ENCODE results near the gene EPHA6. TPM values are rescaled to one million over a fixed set of nuclear protein-coding genes. Genes with fewer than 3 reads are reported as not detected.

The EPHA6 gene
- 1 to 10 TPM in 3 of 4 donors, under 1 TPM in 1; 0.60 to 3.8 (median 3.0) TPM for total RNA-seq

- peak within 1 kb of the TSS; percentile 68 to 87 (median 72) for H3K27ac ChIP-seq
- in situ Hi-C loops (cut with MboI; ENCODE audit: low pct_ligation_motif_present in 1 of 4, low pct_unique_long_range_greater_than_20kb in 1 of 4, low sequenced_read_pairs in 3 of 4): no loop called here
- H3K27me3 ChIP-seq: peaks cover 60% of the 10 kb centered on the region
- H3K36me3 ChIP-seq: no peaks in the 10 kb centered on the region
- 6% methylated on average over 55 of the region's 83 CpGs; no CpG with 5 or more reads in 1 of the 2 donors for WGBS, 2 donors (ENCODE audit: low coverage in 1 of 2)
- intact Hi-C loops (cut with DNase I; ENCODE audit: low total_unique reads): no loop called here
- TF ChIP-seq EP300 (IDR thresholded peaks at IDR 0.05; ENCODE audit: low read depth): no peak
- no peak for TF ChIP-seq POLR2AphosphoS5 (IDR thresholded peaks at IDR 0.05)
- TF ChIP-seq CTCF (IDR thresholded peaks at IDR 0.05): peak in 2 of 5 experiments; percentile 10 to 18
- TF ChIP-seq POLR2A (IDR thresholded peaks at IDR 0.05): no peak
- peaks cover 0 to 26% (median 10%) of the 10 kb centered on the region in 4 donors for H3K4me1 ChIP-seq
- H3K4me3 ChIP-seq: peak within 1 kb of the TSS; percentile 10 to 57 (median 42)
- peak; percentile 26 for DNase-seq
- H3K9me3 ChIP-seq: no peaks in the 10 kb centered on the region
Observed at GRCh38 chr3:96813820-96814650, at the start of gene EPHA6. Gene EPHA6 (plus strand): TSS chr3:96814594.

- 93 to 96% methylated on average over 13 to 43 of the region's 43 CpGs for WGBS, 2 donors (ENCODE audit: low coverage in 1 of 2)
- Histone ChIP-seq H3K4me1 (no peaks in the 10 kb centered on the region), H3K9me3 (peaks cover 0 to 3% of the 10 kb centered on the region in 2 donors), H3K4me3 (no peak overlapping the region), H3K27ac (no peak overlapping the region), H3K36me3 (no peaks in the 10 kb centered on the region), H3K27me3 (no peaks in the 10 kb centered on the region)
- in situ Hi-C loops (cut with MboI; ENCODE audit: low pct_ligation_motif_present in 1 of 4, low pct_unique_long_range_greater_than_20kb in 1 of 4, low sequenced_read_pairs in 3 of 4) (no loop called here), intact Hi-C loops (cut with DNase I; ENCODE audit: low total_unique reads) (no loop called here)
- no peak for DNase-seq
- TF ChIP-seq EP300 (IDR thresholded peaks at IDR 0.05; ENCODE audit: low read depth) (no peak), POLR2A (IDR thresholded peaks at IDR 0.05) (no peak), POLR2AphosphoS5 (IDR thresholded peaks at IDR 0.05) (no peak), CTCF (IDR thresholded peaks at IDR 0.05) (no peak)
Observed at GRCh38 chr3:96776818-96777217, 37.6 kb upstream of the EPHA6 start.

GRCh38 chr3:96779810-96780209, 34.6 kb upstream of the EPHA6 start:
- intact Hi-C loops (cut with DNase I; ENCODE audit: low total_unique reads) (no loop called here), in situ Hi-C loops (cut with MboI; ENCODE audit: low pct_ligation_motif_present in 1 of 4, low pct_unique_long_range_greater_than_20kb in 1 of 4, low sequenced_read_pairs in 3 of 4) (no loop called here)
- TF ChIP-seq POLR2A (IDR thresholded peaks at IDR 0.05): no peak
- no peak for TF ChIP-seq EP300 (IDR thresholded peaks at IDR 0.05; ENCODE audit: low read depth)
- TF ChIP-seq CTCF (IDR thresholded peaks at IDR 0.05): no peak
- TF ChIP-seq POLR2AphosphoS5 (IDR thresholded peaks at IDR 0.05): no peak
- Histone ChIP-seq H3K27ac (no peak overlapping the region), H3K9me3 (no peaks in the 10 kb centered on the region), H3K4me3 (no peak overlapping the region), H3K27me3 (no peaks in the 10 kb centered on the region), H3K36me3 (no peaks in the 10 kb centered on the region), H3K4me1 (no peaks in the 10 kb centered on the region)
- DNase-seq: no peak
- WGBS, 2 donors (ENCODE audit: low coverage in 1 of 2): 87% methylated on average over 6 of the region's 6 CpGs; no CpG with 5 or more reads in 1 of the 2 donors

GRCh38 chr3:96796101-96796500, 18.3 kb upstream of the EPHA6 start:
- no peaks in the 10 kb centered on the region for H3K27me3 ChIP-seq
- no peaks in the 10 kb centered on the region for H3K9me3 ChIP-seq
- DNase-seq: no peak
- H3K36me3 ChIP-seq: no peaks in the 10 kb centered on the region
- no peak overlapping the region for H3K4me3 ChIP-seq
- TF ChIP-seq POLR2A (IDR thresholded peaks at IDR 0.05) (no peak), EP300 (IDR thresholded peaks at IDR 0.05; ENCODE audit: low read depth) (no peak), CTCF (IDR thresholded peaks at IDR 0.05) (no peak), POLR2AphosphoS5 (IDR thresholded peaks at IDR 0.05) (no peak)
- in situ Hi-C loops (cut with MboI; ENCODE audit: low pct_ligation_motif_present in 1 of 4, low pct_unique_long_range_greater_than_20kb in 1 of 4, low sequenced_read_pairs in 3 of 4) (no loop called here), intact Hi-C loops (cut with DNase I; ENCODE audit: low total_unique reads) (no loop called here)
- H3K27ac ChIP-seq: no peak overlapping the region
- no peaks in the 10 kb centered on the region for H3K4me1 ChIP-seq
- 67 to 83% methylated on average over 1 to 5 of the region's 5 CpGs for WGBS, 2 donors (ENCODE audit: low coverage in 1 of 2)

All from transverse colon (tissue), 4 donors.